Naive thymus-derived CD8-positive, alpha-beta T cell (primary cell): ENCODE measurements around the gene B3GLCT. TPM values are rescaled to one million over a fixed set of nuclear protein-coding genes. Genes with fewer than 3 reads are reported as not detected.
"Not testable (repeated sequence)": the region's sequence is repeated elsewhere in the genome, so short reads cannot be mapped to it uniquely, and the experiment has no call there.

Experiments
- ATAC-seq, 2 donors: fragments of 150-1000 bp; cut with Tn5 transposase in 1 of 2; sonication (Bioruptor Pico), chemical (Tn5 transposase) in 1 of 2; 1 replicate in 1 of 2; 2 replicates in 1 of 2; pipeline ENCODE4 v1.10.0; 2021; ENCODE audit warnings: mild to moderate bottlenecking in 2 of 2, moderate library complexity in 2 of 2
- POLR2A ChIA-PET: fragments of 350-600 bp; sonication (Branson Sonifier 250); formaldehyde crosslinking; loops from one replicate; lab custom pipeline; 2021; ENCODE audit warnings: antibody characterized with exemption; lab: Charles Lee
- DNase-seq, 10 donors: peaks; one replicate each; pipeline versions ENCODE4 v3.0.0 to v3.0.0-alpha.2; 2020 to 2022
- H3K27ac Mint-ChIP-seq, 10 donors: one replicate each; pipeline ENCODE4 v1.8.0; 2020 to 2022; ENCODE audit warnings: mild to moderate bottlenecking in 10 of 10, mixed read lengths in 10 of 10, moderate library complexity in 4 of 10, inconsistent platforms in 1 of 10
- H3K27me3 Mint-ChIP-seq, 5 donors: one replicate each; pipeline ENCODE4 v1.8.0; 2021 to 2022; ENCODE audit warnings: mixed read lengths in 5 of 5
- H3K36me3 Mint-ChIP-seq, 3 donors: one replicate each; pipeline ENCODE4 v1.8.0; 2020 to 2022; ENCODE audit warnings: mixed read lengths in 3 of 3, mild to moderate bottlenecking in 2 of 3, inconsistent platforms in 1 of 3
- H3K4me1 Mint-ChIP-seq, 4 donors: one replicate each; pipeline ENCODE4 v1.8.0; 2021 to 2022; ENCODE audit warnings: mixed read lengths in 4 of 4
- H3K4me3 Mint-ChIP-seq, 10 donors: one replicate each; pipeline ENCODE4 v1.8.0; 2020 to 2022; ENCODE audit warnings: mild to moderate bottlenecking in 10 of 10, mixed read lengths in 10 of 10, moderate library complexity in 6 of 10, inconsistent platforms in 1 of 10
- H3K9me3 Mint-ChIP-seq, 9 donors: one replicate each; pipeline ENCODE4 v1.8.0; 2020 to 2022; ENCODE audit warnings: mixed read lengths in 9 of 9, mild to moderate bottlenecking in 3 of 9, inconsistent platforms in 1 of 9, moderate library complexity in 1 of 9
- polyA plus RNA-seq, 3 donors: library from polyadenylated mRNA; unstranded; fragments of 300-500 nt; fragmentation: Illumina TruSeq; gene quantifications; one replicate each; pipeline ENCODE4 v1.2.3, GENCODE V29; 2021
- total RNA-seq, 8 experiments: library from RNA in 2 of 8; stranded (reverse) in 2 of 8; gene quantifications; one replicate each; pipeline ENCODE4 v1.2.3 and lab custom pipeline; 2021 to 2026

Gene B3GLCT
- total and polyA plus RNA-seq, 5 experiments from 2014 or later: 6.3 to 7.4 (median 6.9) TPM

DNA sequence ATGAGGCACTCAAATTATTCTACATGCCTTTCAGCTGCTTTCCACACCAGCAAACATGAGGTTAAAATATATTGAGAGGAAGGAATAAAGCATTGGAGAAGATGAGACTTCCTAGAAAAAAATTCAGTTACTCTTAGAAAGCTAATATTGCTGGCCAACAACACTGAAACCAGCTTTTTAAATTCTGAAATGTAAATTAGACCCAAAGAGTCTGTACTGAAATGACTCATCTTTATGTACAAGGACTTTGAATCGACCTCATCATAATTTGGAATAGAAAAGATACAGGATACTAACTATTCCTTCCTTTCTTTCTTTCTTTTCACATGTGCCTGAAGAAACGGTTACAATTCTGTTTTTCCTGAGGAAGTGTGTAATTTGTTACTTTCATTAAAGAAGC lies 31.6 kb upstream of the B3GLCT start:
- Mint-ChIP-seq H3K4me3 (no peak overlapping the region), H3K27ac (no peak overlapping the region), H3K27me3 (peaks cover under 1 to 12% (median 7%) of the 10 kb centered on the region in 5 donors), H3K9me3 (no peaks in the 10 kb centered on the region), H3K36me3 (no peaks in the 10 kb centered on the region), H3K4me1 (peaks cover 0 to 6% (median 4%) of the 10 kb centered on the region in 4 donors)
- ATAC-seq (no peak), DNase-seq (no peak)
- POLR2A ChIA-PET: no interaction called here

DNA sequence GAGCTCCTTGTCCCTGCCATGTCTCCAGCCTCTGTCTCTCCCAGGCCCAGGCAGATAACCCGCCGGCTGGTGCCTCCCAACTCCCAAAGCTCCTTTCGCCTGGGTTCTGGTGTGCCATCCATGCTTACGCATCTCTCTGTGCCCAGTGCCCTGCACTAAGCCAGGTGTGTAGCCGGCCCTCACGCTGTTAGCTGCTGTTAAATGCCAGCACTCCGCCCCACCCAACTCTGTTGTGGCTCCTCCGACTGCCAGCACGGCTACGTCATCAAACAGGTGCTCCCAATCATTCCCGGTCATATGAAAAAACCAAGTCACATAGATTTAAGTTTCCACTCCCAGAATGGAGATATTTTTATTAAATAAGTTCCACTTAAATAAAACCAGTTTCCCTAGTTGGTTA lies 31.0 kb upstream of the B3GLCT start:
- Mint-ChIP-seq H3K9me3 (no peaks in the 10 kb centered on the region), H3K27ac (no peak overlapping the region), H3K4me1 (peaks cover 0 to 2% (median under 1%) of the 10 kb centered on the region in 4 donors), H3K27me3 (peaks cover 3 to 17% (median 9%) of the 10 kb centered on the region in 5 donors), H3K36me3 (no peaks in the 10 kb centered on the region), H3K4me3 (no peak overlapping the region)
- POLR2A ChIA-PET: no interaction called here
- no peak for ATAC-seq
- DNase-seq: no peak

DNA sequence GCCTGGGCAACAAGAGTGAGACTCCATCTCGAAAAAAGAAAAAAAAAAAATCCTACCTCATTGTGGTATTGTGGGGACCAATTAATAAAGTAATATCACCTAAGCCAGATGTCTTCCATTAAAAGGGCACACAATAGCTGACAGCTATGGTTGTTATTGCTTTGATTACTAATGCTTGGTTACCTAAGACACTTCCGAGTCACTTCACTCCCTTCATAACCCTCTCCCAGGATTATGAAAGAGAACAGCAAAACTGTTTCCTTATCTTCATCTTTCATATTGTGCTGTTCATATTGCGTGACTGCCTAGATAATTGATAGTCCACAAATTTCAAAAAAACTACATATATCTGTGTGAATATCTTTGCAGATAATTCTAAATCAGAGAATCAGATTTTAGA lies 27.8 kb upstream of the B3GLCT start:
- H3K36me3 Mint-ChIP-seq: no peaks in the 10 kb centered on the region
- ATAC-seq (no peak), DNase-seq (no peak)
- peaks cover 0 to 2% (median 0%) of the 10 kb centered on the region in 4 donors for H3K4me1 Mint-ChIP-seq
- POLR2A ChIA-PET: no interaction called here
- no peak overlapping the region for H3K4me3 Mint-ChIP-seq
- peaks cover 3 to 21% (median 12%) of the 10 kb centered on the region in 5 donors for H3K27me3 Mint-ChIP-seq
- no peak overlapping the region for H3K27ac Mint-ChIP-seq
- H3K9me3 Mint-ChIP-seq: peaks cover 0 to under 1% (median 0%) of the 10 kb centered on the region in 9 donors

DNA sequence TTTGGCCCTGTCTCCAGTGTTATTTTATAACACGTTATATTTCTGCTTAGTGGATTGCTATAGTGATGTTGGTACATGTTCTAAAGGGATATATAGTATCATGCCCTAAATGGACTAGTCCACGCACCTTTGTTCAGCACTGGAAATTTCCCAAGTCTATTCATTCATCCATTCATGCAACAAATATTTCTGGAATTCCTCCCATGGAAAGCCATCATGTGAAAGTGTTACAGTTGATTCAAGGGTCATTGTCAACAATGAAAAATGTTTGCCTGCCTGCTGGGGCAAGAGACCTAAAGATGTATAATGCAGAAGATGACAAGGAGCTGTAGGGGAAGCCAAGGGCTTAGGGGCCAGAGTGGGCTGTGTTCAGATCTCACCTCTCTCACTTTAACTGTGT lies 27.2 kb upstream of the B3GLCT start:
- Mint-ChIP-seq H3K27me3 (peaks cover 3 to 21% (median 12%) of the 10 kb centered on the region in 5 donors), H3K36me3 (no peaks in the 10 kb centered on the region), H3K4me3 (no peak overlapping the region), H3K27ac (no peak overlapping the region), H3K4me1 (peaks cover 0 to 3% (median 1%) of the 10 kb centered on the region in 4 donors), H3K9me3 (peaks cover 0 to 5% (median 0%) of the 10 kb centered on the region in 9 donors)
- ATAC-seq (no peak), DNase-seq (no peak)
- POLR2A ChIA-PET: no interaction called here

DNA sequence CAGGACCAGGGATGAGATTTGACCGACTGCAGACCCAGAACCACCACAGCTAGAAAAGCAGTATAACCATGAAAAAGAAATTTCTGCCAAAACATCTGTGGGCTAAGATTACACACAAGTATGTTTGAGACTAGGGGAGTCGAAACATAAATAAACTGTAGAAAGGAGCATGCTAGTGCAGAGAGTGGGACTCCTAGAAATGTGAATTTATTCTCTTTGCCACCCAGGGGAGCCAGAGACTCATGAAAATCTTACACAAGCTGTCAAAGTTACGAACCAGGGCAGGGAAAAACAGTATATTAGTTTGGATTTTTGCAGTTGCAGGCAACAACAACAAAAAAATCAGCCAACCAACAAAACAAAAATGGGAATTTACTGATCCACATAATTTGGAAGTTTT lies 25.8 kb upstream of the B3GLCT start:
- Mint-ChIP-seq H3K4me3 (no peak overlapping the region), H3K9me3 (peaks cover 0 to 5% (median 0%) of the 10 kb centered on the region in 9 donors), H3K4me1 (peaks cover 0 to 7% (median 7%) of the 10 kb centered on the region in 4 donors), H3K27ac (no peak overlapping the region), H3K27me3 (peaks cover 3 to 21% (median 12%) of the 10 kb centered on the region in 5 donors), H3K36me3 (no peaks in the 10 kb centered on the region)
- POLR2A ChIA-PET: no interaction called here
- DNase-seq: no peak
- no peak for ATAC-seq

DNA sequence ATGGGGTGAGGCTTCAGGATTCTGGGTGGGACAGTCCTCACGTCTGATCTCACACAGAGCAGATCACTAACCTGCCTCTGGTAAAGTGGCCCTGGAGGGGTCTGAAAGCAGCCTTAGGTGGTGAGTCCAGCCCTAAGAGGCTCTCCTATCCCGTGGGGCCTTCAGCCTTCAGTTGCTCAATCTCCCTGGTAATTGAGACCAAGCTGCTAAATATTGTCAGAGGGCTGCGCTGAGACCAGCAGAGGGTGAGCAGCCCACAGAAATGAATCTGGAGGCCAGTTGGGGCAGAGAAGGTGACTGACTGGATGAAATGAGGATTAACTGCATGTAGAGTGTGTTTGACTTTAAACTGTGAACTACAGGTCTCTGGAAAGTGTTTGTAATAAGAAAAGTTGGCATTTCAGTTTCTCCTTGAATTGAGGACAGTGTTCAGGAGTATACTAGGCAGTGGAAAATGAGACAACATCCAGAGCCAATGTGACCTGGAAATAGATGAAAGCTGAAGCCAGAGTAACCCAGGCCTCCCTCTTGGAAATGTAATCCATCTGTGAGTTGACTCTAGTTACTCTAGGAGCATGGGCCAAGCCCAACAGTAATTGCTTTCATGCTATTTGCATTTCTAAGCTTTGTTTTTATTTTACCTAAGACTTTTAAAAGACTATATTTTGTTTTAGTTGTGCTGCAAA lies 23.8 kb upstream of the B3GLCT start:
- POLR2A ChIA-PET: no interaction called here
- DNase-seq: no peak
- ATAC-seq: no peak
- Mint-ChIP-seq H3K27me3 (peaks cover 3 to 21% (median 12%) of the 10 kb centered on the region in 5 donors), H3K9me3 (peaks cover 0 to 5% (median 0%) of the 10 kb centered on the region in 9 donors), H3K36me3 (no peaks in the 10 kb centered on the region), H3K4me1 (peaks cover 0 to 7% (median 7%) of the 10 kb centered on the region in 4 donors), H3K27ac (no peak overlapping the region), H3K4me3 (peak overlapping the region in 1 of 10 donors; percentile 20)

DNA sequence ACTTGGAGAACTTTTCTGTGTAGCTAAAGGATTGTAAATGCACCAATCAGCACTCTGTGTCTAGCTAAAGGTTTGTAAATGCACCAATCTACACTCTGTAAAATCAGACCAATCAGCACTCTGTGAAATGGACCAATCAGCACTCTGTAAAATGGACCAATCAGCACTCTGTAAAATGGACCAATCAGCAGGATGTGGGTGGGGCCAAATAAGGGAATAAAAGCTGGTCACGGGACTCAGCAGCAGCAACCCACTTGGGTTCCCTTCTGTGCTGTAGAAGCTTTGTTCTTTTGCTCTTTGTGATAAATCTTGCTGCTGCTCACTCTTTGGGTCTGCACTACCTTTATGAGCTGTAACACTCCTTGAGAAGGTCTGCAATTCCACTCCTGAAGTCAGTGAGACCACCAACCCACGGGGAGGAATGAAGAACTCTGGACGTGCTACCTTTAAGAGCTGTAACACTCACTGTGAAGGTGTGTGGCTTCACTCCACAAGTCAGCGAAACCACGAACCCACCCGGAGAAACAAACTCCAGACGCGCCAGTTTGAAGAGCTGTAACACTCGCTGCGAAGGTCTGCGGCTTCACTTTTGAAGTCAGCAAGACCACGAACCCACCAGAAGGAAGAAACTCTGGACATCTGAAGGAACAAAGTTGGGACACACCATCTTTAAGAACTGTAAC lies 21.8 kb upstream of the B3GLCT start:
- DNase-seq (peak in 2 of 10 donors; percentile 30 to 34), ATAC-seq (peak; percentile 47 to 72)
- POLR2A ChIA-PET, H3K9me3 Mint-ChIP-seq, H3K4me1 Mint-ChIP-seq, H3K36me3 Mint-ChIP-seq: not testable (repeated sequence)
- Mint-ChIP-seq H3K27me3 (peaks cover 3 to 20% (median 6%) of the 10 kb centered on the region in 5 donors), H3K4me3 (peak overlapping the region in 8 of 10 donors; percentile 11 to 74 (median 58)), H3K27ac (peak overlapping the region in 6 of 10 donors; percentile 9 to 76 (median 49))

DNA sequence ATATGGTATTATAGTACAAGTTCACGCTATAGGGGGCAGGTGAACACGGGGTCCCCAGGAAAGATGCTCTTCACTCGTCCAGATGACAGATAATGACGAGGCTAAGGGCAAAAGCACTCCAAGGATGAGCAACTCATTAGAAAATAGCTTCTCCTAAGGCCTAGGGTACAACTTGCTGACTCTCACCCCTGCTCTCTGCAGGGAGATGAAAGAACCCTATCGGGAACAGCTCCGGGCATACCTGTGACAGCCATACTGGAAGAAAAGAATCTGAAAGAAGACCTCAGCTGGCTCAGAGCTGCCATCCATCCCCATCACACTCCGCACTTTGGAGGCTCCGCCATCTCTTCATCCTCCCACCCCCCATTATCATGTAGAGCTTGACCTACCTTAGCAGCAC lies 20.5 kb upstream of the B3GLCT start:
- DNase-seq (no peak), ATAC-seq (no peak)
- H3K4me3 Mint-ChIP-seq: no peak overlapping the region
- POLR2A ChIA-PET: no interaction called here
- H3K9me3 Mint-ChIP-seq: peaks cover 0 to 5% (median 0%) of the 10 kb centered on the region in 9 donors
- H3K27me3 Mint-ChIP-seq: peaks cover 0 to 8% (median 0%) of the 10 kb centered on the region in 5 donors
- H3K4me1 Mint-ChIP-seq: peaks cover 0 to 7% (median 5%) of the 10 kb centered on the region in 4 donors
- no peak overlapping the region for H3K27ac Mint-ChIP-seq
- H3K36me3 Mint-ChIP-seq: no peaks in the 10 kb centered on the region

DNA sequence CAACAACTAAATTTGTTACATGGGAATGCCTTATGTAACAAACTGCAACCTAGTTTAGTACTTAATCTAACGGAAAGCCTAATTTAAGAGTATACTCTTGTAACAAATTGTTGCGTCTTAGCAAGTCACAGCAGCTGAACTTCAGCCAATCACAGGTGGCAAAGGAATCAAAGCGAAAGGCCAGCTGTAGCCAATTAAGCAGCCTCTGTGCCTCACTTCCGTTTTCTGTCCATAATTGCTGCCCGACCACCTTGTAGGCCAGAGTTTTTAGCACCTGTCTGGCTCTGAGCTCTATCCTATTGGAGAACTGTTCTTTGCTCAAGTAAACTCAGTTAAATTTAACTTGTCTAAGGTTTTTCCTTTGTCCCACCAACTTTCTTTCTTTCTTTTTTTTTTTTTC lies 20.0 kb upstream of the B3GLCT start:
- POLR2A ChIA-PET: no interaction called here
- Mint-ChIP-seq H3K4me3 (peak overlapping the region in 1 of 10 donors; percentile 15), H3K27ac (no peak overlapping the region), H3K9me3 (peaks cover 0 to 5% (median 0%) of the 10 kb centered on the region in 9 donors), H3K36me3 (no peaks in the 10 kb centered on the region), H3K27me3 (peaks cover 0 to 8% (median 0%) of the 10 kb centered on the region in 5 donors), H3K4me1 (peaks cover 0 to 7% (median 5%) of the 10 kb centered on the region in 4 donors)
- DNase-seq (no peak), ATAC-seq (no peak)

DNA sequence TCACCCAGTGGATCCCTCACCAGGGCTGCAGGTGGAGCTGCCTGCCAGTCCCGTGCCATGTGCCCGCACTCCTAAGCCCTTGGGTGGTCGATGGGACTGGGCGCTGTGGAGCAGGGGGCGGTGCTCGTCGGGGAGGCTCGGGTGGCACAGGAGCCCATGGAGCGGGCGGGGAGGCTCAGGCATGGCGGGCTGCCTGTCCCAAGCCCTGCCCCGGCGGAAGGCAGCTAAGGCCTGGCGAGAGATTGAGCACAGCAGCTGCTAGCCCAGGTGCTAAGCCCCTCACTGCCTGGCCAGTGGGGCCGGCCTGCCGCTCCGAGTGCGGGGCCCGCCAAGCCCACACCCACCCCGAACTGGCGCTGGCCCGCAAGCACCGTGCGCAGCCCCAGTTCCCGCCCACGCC lies 16.8 kb upstream of the B3GLCT start:
- Mint-ChIP-seq H3K27me3 (peaks cover 0 to 14% (median 2%) of the 10 kb centered on the region in 5 donors), H3K27ac (no peak overlapping the region), H3K36me3 (no peaks in the 10 kb centered on the region), H3K9me3 (peaks cover 0 to 4% (median 0%) of the 10 kb centered on the region in 9 donors), H3K4me1 (peaks cover 0 to 5% (median 3%) of the 10 kb centered on the region in 4 donors), H3K4me3 (no peak overlapping the region)
- DNase-seq (no peak), ATAC-seq (no peak)
- POLR2A ChIA-PET: no interaction called here

DNA sequence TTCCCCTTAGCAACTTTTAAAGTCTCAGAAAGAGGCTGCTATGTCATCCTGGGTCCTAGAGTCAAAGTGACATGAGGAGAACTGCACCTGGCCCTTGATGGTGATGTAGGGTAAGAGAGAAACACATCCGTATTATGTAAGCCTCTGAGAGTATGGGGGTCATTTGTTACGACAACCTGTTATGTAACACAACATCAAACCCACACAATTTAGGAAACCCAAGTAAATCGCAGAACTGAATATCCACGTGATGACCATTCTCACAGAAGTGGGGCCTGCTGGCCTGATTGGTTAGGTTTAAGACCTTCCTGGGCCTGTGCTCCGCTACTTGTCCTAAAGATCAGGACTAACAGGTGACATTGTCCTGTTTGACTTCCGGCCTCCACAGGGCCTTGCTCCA lies 15.3 kb upstream of the B3GLCT start:
- peaks cover 0 to 21% (median 2%) of the 10 kb centered on the region in 5 donors for H3K27me3 Mint-ChIP-seq
- DNase-seq (no peak), ATAC-seq (no peak)
- POLR2A ChIA-PET: no interaction called here
- H3K9me3 Mint-ChIP-seq: peaks cover 0 to 4% (median 0%) of the 10 kb centered on the region in 9 donors
- H3K4me3 Mint-ChIP-seq: no peak overlapping the region
- H3K4me1 Mint-ChIP-seq: no peaks in the 10 kb centered on the region
- no peak overlapping the region for H3K27ac Mint-ChIP-seq
- no peaks in the 10 kb centered on the region for H3K36me3 Mint-ChIP-seq

DNA sequence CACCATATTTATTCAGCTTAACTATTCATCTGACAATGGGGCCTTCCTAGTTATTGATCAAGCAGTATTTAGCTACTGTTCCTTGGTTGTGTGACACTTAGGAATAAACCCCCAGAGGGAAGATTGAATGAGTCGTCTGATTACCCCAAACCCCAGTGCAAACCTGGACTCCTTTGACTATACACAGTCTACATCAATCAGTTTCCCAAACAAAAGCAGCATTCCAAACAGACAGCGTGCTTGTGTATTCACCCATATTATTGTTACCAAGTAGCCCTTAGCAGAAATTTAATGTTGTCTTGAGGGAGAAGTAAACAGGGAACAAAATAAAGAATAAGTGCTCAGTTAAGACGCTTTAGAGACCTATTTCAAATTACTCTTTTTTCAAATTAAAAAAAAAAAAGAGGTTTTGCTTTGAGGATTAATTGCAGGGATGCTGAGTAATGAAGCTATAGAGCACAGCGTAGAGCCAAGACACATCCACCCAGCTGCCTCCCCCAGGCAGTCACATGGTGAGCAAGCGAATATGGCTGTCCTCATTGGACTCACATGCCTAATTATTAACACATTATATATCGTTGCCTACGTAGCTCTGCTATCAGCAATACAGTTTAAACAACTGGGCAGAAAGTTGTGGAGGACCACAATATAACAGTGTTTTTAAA lies 14.7 kb upstream of the B3GLCT start:
- no peaks in the 10 kb centered on the region for H3K4me1 Mint-ChIP-seq
- POLR2A ChIA-PET: no interaction called here

More for the DNA sequence above, 14.7 kb upstream of the B3GLCT start:
- Mint-ChIP-seq H3K27me3 (peaks cover 2 to 25% (median 4%) of the 10 kb centered on the region in 5 donors), H3K4me3 (no peak overlapping the region), H3K9me3 (peaks cover 0 to 4% (median 0%) of the 10 kb centered on the region in 9 donors), H3K36me3 (no peaks in the 10 kb centered on the region), H3K27ac (no peak overlapping the region)
- no peak for ATAC-seq
- no peak for DNase-seq
